ENCODE data around the gene LEO1. TPM values are rescaled to one million over a fixed set of nuclear protein-coding genes. Genes with fewer than 3 reads are reported as not detected.

LEO1 gene
- total RNA-seq, 1 experiment from 2014 or later = 28.4 TPM

- TF ChIP-seq ZNF281 (CRISPR knock-in tag; IDR thresholded peaks at IDR 0.05) (no peak), ZNF416 (CRISPR knock-in tag; IDR thresholded peaks at IDR 0.05) (no peak), CREB1 (CRISPR knock-in tag; IDR thresholded peaks at IDR 0.05) (no peak)
- TF ChIP-seq, protein P1, sequence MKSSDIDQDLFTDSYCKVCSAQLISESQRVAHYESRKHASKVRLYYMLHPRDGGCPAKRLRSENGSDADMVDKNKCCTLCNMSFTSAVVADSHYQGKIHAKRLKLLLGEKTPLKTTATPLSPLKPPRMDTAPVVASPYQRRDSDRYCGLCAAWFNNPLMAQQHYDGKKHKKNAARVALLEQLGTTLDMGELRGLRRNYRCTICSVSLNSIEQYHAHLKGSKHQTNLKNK (CRISPR knock-in tag; IDR thresholded peaks at IDR 0.05) = no peak
- TF ChIP-seq, protein P2, sequence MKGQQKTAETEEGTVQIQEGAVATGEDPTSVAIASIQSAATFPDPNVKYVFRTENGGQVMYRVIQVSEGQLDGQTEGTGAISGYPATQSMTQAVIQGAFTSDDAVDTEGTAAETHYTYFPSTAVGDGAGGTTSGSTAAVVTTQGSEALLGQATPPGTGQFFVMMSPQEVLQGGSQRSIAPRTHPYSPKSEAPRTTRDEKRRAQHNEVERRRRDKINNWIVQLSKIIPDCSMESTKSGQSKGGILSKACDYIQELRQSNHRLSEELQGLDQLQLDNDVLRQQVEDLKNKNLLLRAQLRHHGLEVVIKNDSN (CRISPR knock-in tag; IDR thresholded peaks at IDR 0.05) = no peak
Measured at GRCh38 chr15:51955504-51955903, 16.1 kb downstream of the LEO1 start (continued).

- ChIA-PET POLR2A (no interaction called here), CTCF (no interaction called here)
- no peaks in the 10 kb centered on the region for H3K4me1 Mint-ChIP-seq
- H3K27me3 Mint-ChIP-seq (ENCODE audit: low read depth) = no peaks in the 10 kb centered on the region
- no peak for ATAC-seq
- no peak for DNase-seq (ENCODE audit: low spot score)
- no peak overlapping the region for H3K27ac Mint-ChIP-seq
- H3K36me3 Mint-ChIP-seq = peaks cover 73% of the 10 kb centered on the region
- no peak overlapping the region for H3K4me3 Mint-ChIP-seq
- H3K9me3 Mint-ChIP-seq = no peaks in the 10 kb centered on the region
- TF ChIP-seq, protein P3, sequence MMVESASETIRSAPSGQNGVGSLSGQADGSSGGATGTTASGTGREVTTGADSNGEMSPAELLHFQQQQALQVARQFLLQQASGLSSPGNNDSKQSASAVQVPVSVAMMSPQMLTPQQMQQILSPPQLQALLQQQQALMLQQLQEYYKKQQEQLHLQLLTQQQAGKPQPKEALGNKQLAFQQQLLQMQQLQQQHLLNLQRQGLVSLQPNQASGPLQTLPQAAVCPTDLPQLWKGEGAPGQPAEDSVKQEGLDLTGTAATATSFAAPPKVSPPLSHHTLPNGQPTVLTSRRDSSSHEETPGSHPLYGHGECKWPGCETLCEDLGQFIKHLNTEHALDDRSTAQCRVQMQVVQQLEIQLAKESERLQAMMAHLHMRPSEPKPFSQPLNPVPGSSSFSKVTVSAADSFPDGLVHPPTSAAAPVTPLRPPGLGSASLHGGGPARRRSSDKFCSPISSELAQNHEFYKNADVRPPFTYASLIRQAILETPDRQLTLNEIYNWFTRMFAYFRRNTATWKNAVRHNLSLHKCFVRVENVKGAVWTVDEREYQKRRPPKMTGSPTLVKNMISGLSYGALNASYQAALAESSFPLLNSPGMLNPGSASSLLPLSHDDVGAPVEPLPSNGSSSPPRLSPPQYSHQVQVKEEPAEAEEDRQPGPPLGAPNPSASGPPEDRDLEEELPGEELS (CRISPR knock-in tag; IDR thresholded peaks at IDR 0.05) = no peak
- TF ChIP-seq AFF4 (CRISPR knock-in tag; IDR thresholded peaks at IDR 0.05; ENCODE audit: borderline replicate concordance) (no peak), TP53 (CRISPR knock-in tag; IDR thresholded peaks at IDR 0.05) (no peak), ESRRA (CRISPR knock-in tag; IDR thresholded peaks at IDR 0.05; ENCODE audit: borderline replicate concordance) (no peak)
Measured at GRCh38 chr15:51952805-51953204, 18.8 kb downstream of the LEO1 start.

- no peaks in the 10 kb centered on the region for H3K9me3 Mint-ChIP-seq
- DNase-seq (ENCODE audit: low spot score) (no peak), ATAC-seq (no peak)
- no peak overlapping the region for H3K4me3 Mint-ChIP-seq
- no peak overlapping the region for H3K27ac Mint-ChIP-seq
- H3K4me1 Mint-ChIP-seq = no peaks in the 10 kb centered on the region
- CTCF ChIA-PET = no interaction called here
- POLR2A ChIA-PET = no interaction called here
- TF ChIP-seq TEAD1 (CRISPR knock-in tag; IDR thresholded peaks at IDR 0.05) (no peak), TEAD4 (CRISPR knock-in tag; IDR thresholded peaks at IDR 0.05) (no peak)
- TF ChIP-seq, protein P4, sequence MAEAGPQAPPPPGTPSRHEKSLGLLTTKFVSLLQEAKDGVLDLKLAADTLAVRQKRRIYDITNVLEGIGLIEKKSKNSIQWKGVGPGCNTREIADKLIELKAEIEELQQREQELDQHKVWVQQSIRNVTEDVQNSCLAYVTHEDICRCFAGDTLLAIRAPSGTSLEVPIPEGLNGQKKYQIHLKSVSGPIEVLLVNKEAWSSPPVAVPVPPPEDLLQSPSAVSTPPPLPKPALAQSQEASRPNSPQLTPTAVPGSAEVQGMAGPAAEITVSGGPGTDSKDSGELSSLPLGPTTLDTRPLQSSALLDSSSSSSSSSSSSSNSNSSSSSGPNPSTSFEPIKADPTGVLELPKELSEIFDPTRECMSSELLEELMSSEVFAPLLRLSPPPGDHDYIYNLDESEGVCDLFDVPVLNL (CRISPR knock-in tag; IDR thresholded peaks at IDR 0.05; ENCODE audit: borderline replicate concordance, low read depth) = no peak
- peaks cover 63% of the 10 kb centered on the region for H3K36me3 Mint-ChIP-seq
- no peaks in the 10 kb centered on the region for H3K27me3 Mint-ChIP-seq (ENCODE audit: low read depth)
Measured at GRCh38 chr15:51947124-51947523, 24.5 kb downstream of the LEO1 start.

Measured in WTC11 (cell line).